Liver (tissue), 3 donors: Measurements from ENCODE around the gene TMEM245.

Experiments used
- RAD21 ChIP-seq, 2 donors: IDR thresholded peaks; 2 replicates each; pipeline ENCODE4 v1.6.1; 2016; ENCODE audit warnings: antibody characterized with exemption in 2 of 2, mild to moderate bottlenecking in 2 of 2
- TAF1 ChIP-seq: conservative IDR thresholded peaks from 2 replicates; pipeline ENCODE4 v1.6.1; 2016; ENCODE audit warnings: antibody characterized with exemption, mild to moderate bottlenecking
- TF ChIP-seq, protein P1 (sequence below): fragments of 150-350 bp; IDR thresholded peaks from 2 replicates; pipeline ENCODE4 v1.5.1; 2017; ENCODE audit warnings: improper control_type of control experiment, low read depth, low read length; ENCODE audit not compliant: missing input control
- TF ChIP-seq, protein P2 (sequence below): IDR thresholded peaks from 2 replicates; pipeline ENCODE4 v1.6.1; 2016; ENCODE audit warnings: antibody characterized with exemption, mild to moderate bottlenecking
- TF ChIP-seq, protein P3 (sequence below): IDR thresholded peaks from 2 replicates; pipeline ENCODE4 v1.6.1; 2016; ENCODE audit warnings: antibody characterized with exemption
- donor health status: healthy.
- donor health status: healthy.

DNA sequence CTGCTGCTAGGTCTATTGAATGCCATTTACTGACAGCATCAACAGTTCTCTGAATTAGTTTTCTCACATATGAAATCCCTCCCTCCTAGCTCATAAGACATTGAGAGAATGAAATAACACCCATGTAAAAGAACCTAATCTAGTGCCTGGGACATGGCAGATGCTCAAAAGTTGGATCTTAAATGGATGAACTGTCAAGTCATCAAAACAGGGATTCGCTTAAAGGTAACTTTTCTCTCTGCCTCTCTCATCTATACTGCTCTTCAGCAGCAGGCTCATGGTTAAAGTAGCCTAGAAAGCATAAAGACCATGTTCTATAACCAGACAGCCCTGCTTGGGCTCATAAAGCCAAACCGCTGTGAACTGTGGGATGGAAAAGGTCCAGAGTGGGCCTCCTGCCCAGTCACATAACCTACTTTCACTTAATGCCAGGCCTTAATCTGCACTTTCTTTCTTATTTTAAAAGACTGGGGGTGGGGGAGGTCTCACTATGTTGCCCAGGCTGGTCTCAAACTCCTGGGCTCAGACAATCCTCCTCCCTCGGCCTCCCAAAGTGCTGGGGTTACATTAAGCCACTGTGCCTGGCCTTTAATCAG lies 3.7 kb downstream of the TMEM245 start:
- TF ChIP-seq, protein P1, sequence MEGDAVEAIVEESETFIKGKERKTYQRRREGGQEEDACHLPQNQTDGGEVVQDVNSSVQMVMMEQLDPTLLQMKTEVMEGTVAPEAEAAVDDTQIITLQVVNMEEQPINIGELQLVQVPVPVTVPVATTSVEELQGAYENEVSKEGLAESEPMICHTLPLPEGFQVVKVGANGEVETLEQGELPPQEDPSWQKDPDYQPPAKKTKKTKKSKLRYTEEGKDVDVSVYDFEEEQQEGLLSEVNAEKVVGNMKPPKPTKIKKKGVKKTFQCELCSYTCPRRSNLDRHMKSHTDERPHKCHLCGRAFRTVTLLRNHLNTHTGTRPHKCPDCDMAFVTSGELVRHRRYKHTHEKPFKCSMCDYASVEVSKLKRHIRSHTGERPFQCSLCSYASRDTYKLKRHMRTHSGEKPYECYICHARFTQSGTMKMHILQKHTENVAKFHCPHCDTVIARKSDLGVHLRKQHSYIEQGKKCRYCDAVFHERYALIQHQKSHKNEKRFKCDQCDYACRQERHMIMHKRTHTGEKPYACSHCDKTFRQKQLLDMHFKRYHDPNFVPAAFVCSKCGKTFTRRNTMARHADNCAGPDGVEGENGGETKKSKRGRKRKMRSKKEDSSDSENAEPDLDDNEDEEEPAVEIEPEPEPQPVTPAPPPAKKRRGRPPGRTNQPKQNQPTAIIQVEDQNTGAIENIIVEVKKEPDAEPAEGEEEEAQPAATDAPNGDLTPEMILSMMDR: no peak
- TF ChIP-seq, protein P2, sequence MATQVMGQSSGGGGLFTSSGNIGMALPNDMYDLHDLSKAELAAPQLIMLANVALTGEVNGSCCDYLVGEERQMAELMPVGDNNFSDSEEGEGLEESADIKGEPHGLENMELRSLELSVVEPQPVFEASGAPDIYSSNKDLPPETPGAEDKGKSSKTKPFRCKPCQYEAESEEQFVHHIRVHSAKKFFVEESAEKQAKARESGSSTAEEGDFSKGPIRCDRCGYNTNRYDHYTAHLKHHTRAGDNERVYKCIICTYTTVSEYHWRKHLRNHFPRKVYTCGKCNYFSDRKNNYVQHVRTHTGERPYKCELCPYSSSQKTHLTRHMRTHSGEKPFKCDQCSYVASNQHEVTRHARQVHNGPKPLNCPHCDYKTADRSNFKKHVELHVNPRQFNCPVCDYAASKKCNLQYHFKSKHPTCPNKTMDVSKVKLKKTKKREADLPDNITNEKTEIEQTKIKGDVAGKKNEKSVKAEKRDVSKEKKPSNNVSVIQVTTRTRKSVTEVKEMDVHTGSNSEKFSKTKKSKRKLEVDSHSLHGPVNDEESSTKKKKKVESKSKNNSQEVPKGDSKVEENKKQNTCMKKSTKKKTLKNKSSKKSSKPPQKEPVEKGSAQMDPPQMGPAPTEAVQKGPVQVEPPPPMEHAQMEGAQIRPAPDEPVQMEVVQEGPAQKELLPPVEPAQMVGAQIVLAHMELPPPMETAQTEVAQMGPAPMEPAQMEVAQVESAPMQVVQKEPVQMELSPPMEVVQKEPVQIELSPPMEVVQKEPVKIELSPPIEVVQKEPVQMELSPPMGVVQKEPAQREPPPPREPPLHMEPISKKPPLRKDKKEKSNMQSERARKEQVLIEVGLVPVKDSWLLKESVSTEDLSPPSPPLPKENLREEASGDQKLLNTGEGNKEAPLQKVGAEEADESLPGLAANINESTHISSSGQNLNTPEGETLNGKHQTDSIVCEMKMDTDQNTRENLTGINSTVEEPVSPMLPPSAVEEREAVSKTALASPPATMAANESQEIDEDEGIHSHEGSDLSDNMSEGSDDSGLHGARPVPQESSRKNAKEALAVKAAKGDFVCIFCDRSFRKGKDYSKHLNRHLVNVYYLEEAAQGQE: no peak
- TF ChIP-seq RAD21 (IDR thresholded peaks at IDR 0.05) (peak in 1 of 2 donors; percentile 9), TAF1 (no peak)
- TF ChIP-seq, protein P3, sequence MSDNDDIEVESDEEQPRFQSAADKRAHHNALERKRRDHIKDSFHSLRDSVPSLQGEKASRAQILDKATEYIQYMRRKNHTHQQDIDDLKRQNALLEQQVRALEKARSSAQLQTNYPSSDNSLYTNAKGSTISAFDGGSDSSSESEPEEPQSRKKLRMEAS: no peak
